ENCODE measurements around the gene PDSS2. TPM values are rescaled to one million over a fixed set of nuclear protein-coding genes. Genes with fewer than 3 reads are reported as not detected.

Gene PDSS2
- total RNA-seq, 1 experiment from 2014 or later = 16.1 TPM

GRCh38 chr6:107116931-107117330, 342.4 kb downstream of the PDSS2 start:
- intact Hi-C loops (cut with micrococcal nuclease; ENCODE audit: unreplicated experiment) = no loop called here
- no peak for DNase-seq (ENCODE audit: low spot score)
- ChIA-PET CTCF (no interaction called here), POLR2A (ENCODE audit: low non-redundant PET) (no interaction called here)
- Histone ChIP-seq H3K9me3 (ENCODE audit: low read depth, low read length, poor library complexity, severe bottlenecking) (no peaks in the 10 kb centered on the region), H3K27me3 (replicated peaks; ENCODE audit: insufficient read depth, low read depth, low read length, poor library complexity) (no peaks in the 10 kb centered on the region), H3K27ac (ENCODE audit: low read depth, low read length, poor library complexity, severe bottlenecking) (no peak overlapping the region), H3K4me3 (ENCODE audit: low read depth, low read length, poor library complexity, severe bottlenecking) (no peak overlapping the region), H3K36me3 (ENCODE audit: insufficient read depth, low read length, poor library complexity, severe bottlenecking) (no peaks in the 10 kb centered on the region), H3K4me1 (ENCODE audit: insufficient read depth, low read length, poor library complexity, severe bottlenecking) (peaks cover 16% of the 10 kb centered on the region)
- no peak for TF ChIP-seq EZH2 (IDR thresholded peaks at IDR 0.05; ENCODE audit: borderline replicate concordance, low read depth, low read length, poor library complexity, severe bottlenecking)
- no peak for TF ChIP-seq CTCF (conservative IDR thresholded peaks at IDR 0.05; ENCODE audit: low read depth, low read length)
- no TSS peak for BruUV-seq (replicated peaks)

- no peaks in the 10 kb centered on the region for H3K9me3 ChIP-seq (ENCODE audit: low read depth, low read length, poor library complexity, severe bottlenecking)
- no peaks in the 10 kb centered on the region for H3K27me3 ChIP-seq (replicated peaks; ENCODE audit: insufficient read depth, low read depth, low read length, poor library complexity)
- no peaks in the 10 kb centered on the region for H3K36me3 ChIP-seq (ENCODE audit: insufficient read depth, low read length, poor library complexity, severe bottlenecking)
- intact Hi-C loops (cut with micrococcal nuclease; ENCODE audit: unreplicated experiment) = no loop called here
- TF ChIP-seq EZH2 (IDR thresholded peaks at IDR 0.05; ENCODE audit: borderline replicate concordance, low read depth, low read length, poor library complexity, severe bottlenecking) = no peak
- TF ChIP-seq CTCF (conservative IDR thresholded peaks at IDR 0.05; ENCODE audit: low read depth, low read length) = peak; percentile 35; the same call in 1 of the 2 replicates
- peak overlapping the region; percentile 72 for H3K4me3 ChIP-seq (ENCODE audit: low read depth, low read length, poor library complexity, severe bottlenecking)
- peak; percentile 72 for DNase-seq (ENCODE audit: low spot score)
- H3K27ac ChIP-seq (ENCODE audit: low read depth, low read length, poor library complexity, severe bottlenecking) = no peak overlapping the region
- POLR2A ChIA-PET (ENCODE audit: low non-redundant PET) = interaction anchor here (0.6 kb wide), 1 partner anchor 9 kb away, joined by 4 read pairs; no protein-coding TSS in a partner anchor
- CTCF ChIA-PET = interaction anchor here (0.5 kb wide), 2 partner anchors 25 to 602 kb away, joined by 3 to 4 read pairs; no protein-coding TSS in a partner anchor
- H3K4me1 ChIP-seq (ENCODE audit: insufficient read depth, low read length, poor library complexity, severe bottlenecking) = peaks cover 16% of the 10 kb centered on the region
- BruUV-seq (replicated peaks) = no TSS peak
Observed at GRCh38 chr6:107116328-107116892, 343.0 kb downstream of the PDSS2 start.

- Histone ChIP-seq H3K4me1 (ENCODE audit: insufficient read depth, low read length, poor library complexity, severe bottlenecking) (peaks cover 16% of the 10 kb centered on the region), H3K4me3 (ENCODE audit: low read depth, low read length, poor library complexity, severe bottlenecking) (peak overlapping the region; percentile 72), H3K36me3 (ENCODE audit: insufficient read depth, low read length, poor library complexity, severe bottlenecking) (no peaks in the 10 kb centered on the region), H3K27ac (ENCODE audit: low read depth, low read length, poor library complexity, severe bottlenecking) (peak overlapping the region; percentile 82), H3K9me3 (ENCODE audit: low read depth, low read length, poor library complexity, severe bottlenecking) (no peaks in the 10 kb centered on the region), H3K27me3 (replicated peaks; ENCODE audit: insufficient read depth, low read depth, low read length, poor library complexity) (no peaks in the 10 kb centered on the region)
- peak; percentile 76 for DNase-seq (ENCODE audit: low spot score)
- ChIA-PET CTCF (interaction anchor here (0.5 kb wide), 2 partner anchors 26 to 601 kb away, joined by 3 to 4 read pairs; no protein-coding TSS in a partner anchor), POLR2A (ENCODE audit: low non-redundant PET) (interaction anchor here (0.6 kb wide), 1 partner anchor 9 kb away, joined by 4 read pairs; no protein-coding TSS in a partner anchor)
- TF ChIP-seq EZH2 (IDR thresholded peaks at IDR 0.05; ENCODE audit: borderline replicate concordance, low read depth, low read length, poor library complexity, severe bottlenecking) (no peak), CTCF (conservative IDR thresholded peaks at IDR 0.05; ENCODE audit: low read depth, low read length) (no peak)
- intact Hi-C loops (cut with micrococcal nuclease; ENCODE audit: unreplicated experiment) = no loop called here
- BruUV-seq (replicated peaks) = no TSS peak
Observed at GRCh38 chr6:107115695-107116327, 343.6 kb downstream of the PDSS2 start.
